Subcutaneous adipose tissue (tissue), 4 donors: Measurements from ENCODE around the gene AVPR2. TPM values are rescaled to one million over a fixed set of nuclear protein-coding genes. Genes with fewer than 3 reads are reported as not detected.

ENCODE experiments used
- CTCF ChIP-seq: fragments of 450-650 bp; IDR thresholded peaks from one replicate; pipeline ENCODE4 v1.5.1; 2016; ENCODE audit warnings: low read depth, mild to moderate bottlenecking, control low read depth, antibody characterized with exemption, moderate library complexity
- total RNA-seq, 4 donors: library from RNA; depleted of rRNA; stranded (reverse); fragments of >200 nt; gene quantifications; one replicate each; pipeline ENCODE4 v1.1.0, GENCODE V29; 2016

Gene AVPR2
- total RNA-seq, 4 donors from 2014 or later: 3.4 to 13.9 (median 5.7) TPM

- no peak for TF ChIP-seq CTCF
These were observed 5.5 kb downstream of the AVPR2 start for GRCh38 chrX:153909980-153910360.

- TF ChIP-seq CTCF: no peak
These were observed 6.0 kb downstream of the AVPR2 start for GRCh38 chrX:153910446-153910845.

GRCh38 chrX:153911798-153912197, 7.3 kb downstream of the AVPR2 start:
- no peak for TF ChIP-seq CTCF

GRCh38 chrX:153913211-153913610, 8.7 kb downstream of the AVPR2 start:
- no peak for TF ChIP-seq CTCF

GRCh38 chrX:153913701-153914100, 9.2 kb downstream of the AVPR2 start:
- no peak for TF ChIP-seq CTCF

- TF ChIP-seq CTCF: no peak
These were observed 13.4 kb downstream of the AVPR2 start for GRCh38 chrX:153917869-153918268.

GRCh38 chrX:153919281-153919680, 14.8 kb downstream of the AVPR2 start:
- no peak for TF ChIP-seq CTCF
